Activated CD8-positive, alpha-beta memory T cell treated with anti-CD3 and anti-CD28 coated beads, Interleukin-2, amount 50 U/mL, for 4 hours (primary cell): ENCODE results near the gene RAPGEF1.

Source experiments
- DNase-seq: peaks from one replicate; pipeline ENCODE4 v3.0.0-alpha.2; 2020

RAPGEF1 gene

DNA sequence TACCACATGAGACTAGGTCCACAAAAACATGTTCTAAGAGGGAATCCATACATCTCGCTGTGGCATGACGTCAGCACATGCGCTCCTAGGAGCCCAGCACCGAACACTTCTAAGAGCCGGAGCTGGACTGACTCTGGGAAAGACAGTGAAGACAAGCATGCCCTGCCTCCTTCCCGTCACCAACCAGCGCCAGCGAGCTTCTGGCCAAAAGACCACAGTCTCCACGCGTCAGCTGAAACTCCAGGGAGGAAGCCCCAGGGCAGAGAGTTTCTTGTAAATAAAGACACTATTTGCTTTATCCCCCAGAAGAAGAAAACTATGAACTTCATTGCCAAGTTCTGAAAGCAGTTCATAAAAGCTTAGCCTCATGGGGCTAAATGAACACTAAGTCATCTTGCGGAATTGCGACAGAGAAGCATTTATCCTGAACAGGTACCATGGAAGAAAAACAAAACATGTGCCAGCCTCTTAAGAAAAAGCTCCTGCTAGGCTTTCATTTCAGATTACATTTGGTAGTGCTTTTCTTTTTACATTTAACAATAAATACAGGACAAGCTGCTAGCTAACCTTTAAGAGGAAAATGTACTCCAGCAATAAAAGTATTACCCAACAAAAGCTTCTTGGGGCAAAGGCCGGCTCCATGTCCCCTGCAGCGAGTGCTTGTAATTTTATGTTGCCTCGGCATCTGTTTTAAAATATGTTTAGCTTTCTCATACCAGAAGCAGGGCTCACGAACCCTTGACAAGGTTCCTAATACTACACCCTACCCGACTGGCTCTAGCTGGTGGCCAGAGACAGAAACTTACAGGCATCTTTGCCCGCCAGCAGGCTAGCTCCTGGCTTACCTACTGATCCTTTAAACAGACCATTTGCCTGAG is 98.0 kb downstream of the RAPGEF1 start:
- no peak for DNase-seq

DNA sequence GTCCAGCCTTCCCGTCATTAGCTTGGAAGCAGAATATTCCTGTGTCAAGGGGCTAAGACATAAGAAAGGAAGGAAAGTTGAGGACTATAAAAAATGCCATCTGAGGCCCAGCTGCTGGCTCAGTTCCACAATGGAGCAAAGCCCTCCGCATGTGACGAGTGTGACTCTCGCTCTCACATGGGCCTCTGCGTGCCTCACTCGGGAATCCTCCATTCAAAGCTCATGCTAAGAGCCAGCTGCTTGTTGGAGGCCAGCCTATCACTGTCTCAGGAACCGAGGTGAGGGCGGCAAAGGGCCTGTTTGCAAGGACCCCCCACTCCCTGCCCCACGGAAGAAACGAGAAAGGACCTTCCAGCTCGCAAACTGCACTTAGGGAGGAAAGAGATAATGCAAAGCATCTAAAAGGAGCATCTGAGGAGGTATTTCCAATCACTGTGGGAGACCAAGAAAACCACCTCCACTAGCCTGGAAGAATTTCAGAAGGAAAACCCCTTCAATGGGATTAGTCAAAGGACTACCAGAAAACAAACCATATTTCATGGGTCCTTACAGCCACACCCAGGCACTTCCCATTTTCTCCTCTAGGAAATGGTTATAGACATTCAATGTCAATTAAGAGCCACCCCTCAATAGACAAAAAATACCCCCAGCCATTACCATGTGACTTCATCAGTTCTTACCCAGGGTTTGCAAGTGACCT is 99.3 kb downstream of the RAPGEF1 start:
- no peak for DNase-seq

DNA sequence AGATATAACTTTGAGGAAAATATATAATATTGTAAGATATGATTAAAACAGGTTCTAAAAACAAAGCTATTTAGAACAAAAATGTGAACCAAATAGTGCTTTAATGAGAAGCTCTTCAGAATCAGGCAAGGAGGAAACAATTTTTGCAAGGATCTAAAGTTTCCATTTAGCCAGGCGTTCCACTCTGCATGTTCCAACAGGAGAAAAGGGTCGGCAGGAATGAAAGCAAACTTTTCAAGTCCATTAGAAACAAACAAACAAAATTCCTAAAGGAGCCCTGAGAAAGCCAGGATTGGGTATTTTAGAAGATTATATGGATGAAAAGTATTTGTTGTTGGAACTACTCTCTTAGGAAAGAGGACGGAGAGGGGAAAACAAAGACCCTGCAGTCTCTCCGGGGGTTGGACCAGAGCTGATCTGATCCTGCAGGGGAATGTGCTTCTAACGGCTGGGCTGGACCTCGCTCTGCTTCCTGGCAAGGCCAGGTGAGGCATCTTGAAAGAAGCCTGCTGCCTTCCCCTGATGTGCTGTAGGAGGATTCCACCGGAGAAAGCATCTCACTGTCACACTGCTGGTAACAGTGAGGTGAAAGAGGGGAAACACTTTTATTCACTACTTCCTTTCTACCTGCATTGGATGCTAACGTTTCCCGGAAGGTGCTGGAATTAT is 100.0 kb downstream of the RAPGEF1 start:
- no peak for DNase-seq

DNA sequence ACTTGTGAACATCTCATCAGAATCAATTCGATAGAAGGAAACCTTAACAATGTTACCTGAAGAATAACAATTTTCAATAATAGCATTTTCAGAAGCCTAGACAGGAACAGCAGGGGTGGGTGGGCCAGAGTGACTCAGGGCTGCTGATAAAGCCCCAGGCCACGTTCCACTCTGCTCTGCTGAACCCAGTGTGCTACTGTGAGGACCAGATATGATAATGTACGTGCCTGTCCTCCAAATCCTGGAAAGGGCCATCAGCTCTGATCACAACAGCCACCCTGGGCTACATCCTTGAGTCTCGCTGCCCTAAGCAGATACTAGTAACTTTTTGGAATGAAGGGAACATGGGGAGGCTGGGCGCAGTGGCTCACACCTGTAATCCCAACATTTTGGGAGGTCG is 103.3 kb downstream of the RAPGEF1 start:
- no peak for DNase-seq

DNA sequence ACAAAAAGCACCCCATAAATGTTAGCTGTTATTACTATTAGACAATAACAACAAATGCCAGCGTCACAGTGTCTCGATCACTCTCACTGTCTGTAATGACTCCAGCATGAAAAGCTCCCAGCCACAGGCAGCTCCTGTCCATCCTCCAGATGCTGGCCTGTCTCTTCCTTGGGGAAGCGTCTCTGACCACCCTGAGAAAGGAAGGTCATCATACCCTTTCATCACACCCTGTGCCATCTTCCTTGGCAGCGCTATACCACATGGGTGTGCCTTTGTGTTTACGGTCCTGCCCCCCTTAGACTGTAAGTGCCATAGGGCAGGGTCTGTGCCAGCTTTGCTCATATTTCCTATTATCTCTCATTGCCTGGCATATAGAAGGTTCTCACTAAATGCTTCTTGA is 104.0 kb downstream of the RAPGEF1 start:
- DNase-seq, result no peak

DNA sequence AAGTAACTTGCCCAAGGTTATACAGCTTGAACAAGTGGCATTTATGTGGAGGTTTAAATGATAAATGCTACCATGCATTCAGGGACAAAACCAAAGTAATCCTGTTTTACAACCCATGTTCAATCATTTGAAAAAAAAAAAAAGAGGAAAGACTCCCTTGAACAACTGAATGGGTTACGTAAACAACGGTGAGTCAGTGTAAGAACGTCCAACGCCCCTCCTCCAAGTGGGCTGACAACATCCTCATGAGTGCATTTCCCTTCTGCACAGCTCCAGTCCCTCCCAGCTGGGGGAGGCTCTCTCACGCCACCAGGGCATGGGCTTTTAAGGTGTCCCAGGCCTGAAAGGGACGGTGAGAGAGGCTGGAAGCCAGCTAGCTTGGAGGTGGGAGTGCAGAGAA is 104.6 kb downstream of the RAPGEF1 start:
- peak; percentile 74 for DNase-seq

DNA sequence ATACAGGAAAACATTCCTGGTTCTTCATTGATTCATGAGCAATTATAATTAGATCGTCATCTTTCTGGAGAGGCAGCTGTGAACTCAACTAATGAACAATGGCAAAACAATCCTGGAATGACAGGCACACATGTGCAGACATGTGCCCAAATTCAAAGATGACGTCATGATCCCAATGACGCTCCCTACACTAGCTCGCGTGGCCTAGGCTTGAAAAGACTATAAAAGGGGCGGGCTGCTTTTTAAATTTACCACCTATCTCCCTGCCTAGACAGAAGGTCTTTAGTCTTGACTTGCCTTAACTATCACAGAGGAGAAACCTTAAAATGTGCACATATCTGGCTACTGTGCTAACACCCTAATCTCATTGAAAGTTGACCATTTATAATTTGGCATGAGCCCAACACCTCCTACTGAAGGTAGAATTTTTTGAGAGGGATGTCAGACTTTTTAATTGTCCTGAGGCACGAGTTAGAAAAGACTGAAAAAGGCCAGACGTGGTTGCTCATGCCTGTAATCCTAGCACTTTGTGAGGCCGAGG is 106.3 kb downstream of the RAPGEF1 start:
- no peak for DNase-seq

DNA sequence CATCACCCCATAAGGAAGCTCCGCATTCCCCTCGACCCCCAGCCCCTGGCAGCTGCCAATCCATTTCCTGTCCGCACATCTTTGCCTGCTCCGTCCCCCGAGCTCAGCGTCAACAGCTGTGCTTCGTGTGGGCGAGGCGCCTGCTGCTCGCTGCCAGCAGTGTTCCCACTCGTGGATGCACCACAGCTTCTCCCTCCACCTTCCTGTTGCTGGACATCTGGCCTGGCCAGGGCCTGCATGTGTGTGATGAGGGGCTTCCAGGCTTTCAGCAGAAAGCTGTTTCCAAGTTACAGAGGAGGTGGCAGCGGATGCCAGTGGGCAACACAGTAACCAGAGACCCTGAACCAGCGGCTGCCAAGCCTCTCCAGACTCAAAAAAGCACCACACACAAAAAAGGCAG is 108.6 kb downstream of the RAPGEF1 start:
- no peak for DNase-seq

DNA sequence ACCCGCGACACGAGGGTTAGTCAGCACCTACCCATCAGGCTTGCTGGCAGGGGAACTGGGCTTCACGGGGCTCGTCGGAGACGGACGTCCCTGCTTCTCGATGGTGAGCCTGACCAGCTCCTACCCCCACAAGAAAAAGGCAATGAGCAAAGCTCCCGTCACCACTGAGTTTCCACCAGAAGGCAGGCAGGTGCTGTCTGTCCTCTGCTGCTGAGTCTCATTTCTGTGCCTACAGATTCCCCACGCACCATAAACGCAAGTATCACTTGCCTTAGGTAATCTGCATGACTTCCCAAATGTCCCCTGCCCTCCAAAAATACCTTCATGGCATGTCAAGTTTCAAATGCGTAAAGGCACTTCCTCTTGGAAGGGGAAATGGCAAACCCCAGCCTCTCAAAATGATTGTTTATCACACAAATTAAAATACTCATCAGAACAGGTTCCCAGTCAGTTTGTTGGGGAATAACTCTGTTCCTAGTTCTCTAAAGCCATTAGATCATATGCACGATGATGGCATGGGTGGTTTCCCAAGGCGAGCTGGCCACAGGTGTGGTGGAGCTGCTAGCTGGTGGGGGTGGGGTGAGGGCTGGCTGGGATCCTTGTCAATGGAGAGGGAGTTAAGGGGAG is 109.6 kb downstream of the RAPGEF1 start:
- DNase-seq, result no peak

DNA sequence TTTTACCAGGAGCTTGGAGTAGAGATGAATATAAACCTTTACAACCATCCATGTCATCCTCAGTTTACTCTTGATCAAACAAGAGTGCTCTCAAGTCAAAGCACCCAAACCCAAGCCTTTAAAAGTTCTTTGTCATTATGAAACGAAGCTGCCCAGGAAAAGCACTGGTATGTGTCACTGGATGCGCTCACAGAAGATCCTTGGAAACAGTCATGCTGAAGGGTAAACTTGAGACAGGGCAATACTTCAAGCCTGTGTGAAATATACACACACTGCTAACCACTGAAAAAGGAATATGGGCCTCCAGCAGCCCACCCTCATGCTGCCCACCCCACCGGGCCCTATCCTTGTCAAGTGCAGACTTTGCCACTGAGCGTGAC is 110.1 kb downstream of the RAPGEF1 start:
- DNase-seq, result no peak

DNA sequence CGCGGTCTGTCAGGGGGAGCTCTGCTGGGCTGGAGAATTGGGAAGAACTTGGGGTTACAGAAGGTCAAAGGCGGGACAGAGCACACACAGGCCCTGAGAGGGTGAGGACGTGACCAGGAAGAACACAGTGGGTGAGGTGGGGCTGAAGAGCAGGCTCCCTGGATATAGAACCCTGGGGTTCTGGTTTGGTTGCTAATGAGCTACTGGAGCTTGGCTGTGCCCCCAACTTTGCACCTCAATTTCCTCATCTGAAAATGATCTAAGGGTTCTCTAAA is 110.7 kb downstream of the RAPGEF1 start:
- no peak for DNase-seq

DNA sequence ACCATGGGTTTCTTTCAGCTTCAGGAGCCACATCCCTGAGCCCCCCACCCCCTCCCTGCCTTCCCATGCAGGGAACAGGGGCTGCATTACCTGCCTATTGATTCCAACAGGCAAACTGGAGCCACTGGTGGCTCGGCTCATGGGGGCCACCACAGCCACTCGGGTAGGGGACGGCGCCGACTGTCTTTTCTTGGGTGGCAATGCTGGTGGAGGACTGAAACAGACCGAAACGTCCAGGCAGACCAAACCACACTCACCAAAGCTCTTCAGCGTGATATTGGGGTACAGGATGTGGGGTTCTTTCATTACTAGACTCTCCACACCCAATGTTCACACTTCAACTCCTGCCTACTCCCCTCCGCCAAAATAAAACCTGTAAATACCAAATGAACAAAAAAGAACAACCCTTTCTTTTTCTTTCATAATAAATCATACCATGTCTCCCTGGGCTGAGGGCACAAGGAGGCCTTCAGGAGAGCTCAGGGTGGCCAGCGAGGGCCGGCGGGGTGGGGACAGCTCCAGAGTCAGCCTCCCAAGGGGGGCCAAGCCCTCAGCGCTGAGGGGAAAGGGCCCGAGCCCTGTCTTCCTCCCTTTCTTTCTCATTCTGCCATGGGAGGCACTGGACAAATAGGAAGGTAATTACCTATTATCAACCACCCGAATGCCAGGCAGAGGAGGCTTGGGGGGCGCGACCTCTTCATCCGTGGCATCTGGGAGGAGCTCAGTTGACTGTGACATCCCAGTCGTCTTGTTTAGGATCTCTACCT is 111.2 kb downstream of the RAPGEF1 start:
- no peak for DNase-seq

DNA sequence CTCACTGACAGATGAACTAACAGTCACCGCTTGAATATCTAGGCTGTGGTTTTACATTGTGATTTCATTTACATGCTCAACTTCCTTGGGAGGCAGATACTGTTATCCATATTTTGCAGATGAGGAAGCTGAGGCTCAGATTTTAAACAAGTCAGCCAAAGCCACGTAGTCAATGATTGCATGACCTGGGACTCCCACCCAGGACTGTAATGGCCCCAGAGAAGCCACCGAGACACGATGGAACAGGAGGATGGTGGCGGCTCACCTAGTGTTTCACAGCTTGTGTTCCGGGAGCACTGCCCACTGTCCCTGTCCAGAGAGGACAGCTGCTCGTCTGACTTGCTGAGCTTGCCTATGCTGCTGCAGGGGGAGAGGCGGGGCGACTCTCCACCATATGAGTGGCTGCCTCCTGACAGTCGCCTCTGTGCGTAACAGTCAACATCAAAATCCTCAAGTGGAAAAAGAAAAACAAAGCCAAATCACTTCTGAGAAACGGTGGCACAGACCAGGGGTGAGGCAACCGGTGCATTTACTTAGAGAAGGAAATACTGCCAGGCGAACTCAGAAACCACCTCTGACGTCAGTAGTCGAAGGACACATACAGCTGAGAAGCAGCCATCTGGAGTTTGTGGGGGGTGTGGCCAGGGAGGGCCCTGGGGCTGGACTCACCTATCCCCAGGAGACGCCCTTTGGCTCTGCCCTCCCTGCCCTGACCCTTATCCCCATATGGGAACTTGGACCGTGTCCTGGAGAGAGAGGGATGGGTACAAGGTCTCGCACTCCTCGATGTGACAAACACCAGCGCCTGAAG is 112.0 kb downstream of the RAPGEF1 start:
- DNase-seq, result peak; percentile 64

DNA sequence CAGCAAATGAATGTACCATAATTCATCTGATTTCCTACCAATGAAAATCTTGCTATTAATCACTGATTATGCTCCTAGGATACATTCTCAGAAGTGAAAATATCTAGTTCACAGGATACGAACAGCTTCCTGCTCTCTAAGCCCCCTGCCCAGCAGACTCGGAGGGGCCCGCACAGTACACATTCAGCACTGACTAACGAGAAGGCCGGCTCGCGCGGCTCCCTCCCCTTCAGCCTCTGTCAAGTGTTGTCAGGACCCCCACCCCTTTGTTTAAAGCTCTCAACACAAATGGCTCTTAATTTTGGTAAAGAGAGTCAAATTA is 112.6 kb downstream of the RAPGEF1 start:
- no peak for DNase-seq

DNA sequence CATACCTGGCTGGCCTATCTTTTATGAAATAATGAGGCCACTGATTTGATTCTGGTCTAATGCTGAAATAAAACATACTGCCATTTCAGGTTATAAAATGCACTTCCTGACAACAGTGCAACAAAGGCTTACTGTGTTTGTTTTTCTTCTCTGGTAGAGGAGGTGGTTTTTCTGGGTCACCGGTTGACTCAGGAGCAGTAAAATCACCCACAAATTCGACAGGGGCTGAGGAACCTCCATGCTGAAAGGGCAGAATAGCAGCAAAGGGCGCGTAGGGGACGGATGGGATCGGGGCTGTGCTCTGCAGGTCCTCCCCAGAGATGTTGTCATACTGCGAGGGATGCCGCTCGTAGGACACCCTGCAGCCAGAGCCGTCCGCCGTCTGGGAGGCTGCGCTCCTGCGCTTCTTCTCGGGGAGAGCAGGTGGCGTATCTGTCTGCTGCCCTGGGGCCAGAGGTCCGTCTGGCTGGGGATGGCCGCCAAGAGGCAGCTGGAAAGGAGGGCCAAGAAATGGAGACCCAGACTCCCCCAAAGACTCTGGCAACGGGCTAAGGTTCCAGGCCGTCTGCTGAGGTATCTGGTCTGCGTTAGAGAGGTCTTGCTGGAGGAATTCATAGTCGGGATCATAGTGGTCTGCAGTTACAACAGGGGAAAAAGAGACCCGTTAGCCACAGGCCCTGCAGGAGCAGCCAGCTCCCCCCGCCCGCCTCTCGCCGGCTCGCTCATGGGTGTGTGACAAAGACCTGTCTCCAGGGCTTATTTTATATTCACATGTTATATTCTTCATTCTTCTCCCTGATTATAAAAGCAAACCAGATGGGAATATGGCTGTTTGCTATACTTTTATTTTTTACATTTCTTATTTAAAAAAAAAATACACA is 113.8 kb downstream of the RAPGEF1 start:
- no peak for DNase-seq

DNA sequence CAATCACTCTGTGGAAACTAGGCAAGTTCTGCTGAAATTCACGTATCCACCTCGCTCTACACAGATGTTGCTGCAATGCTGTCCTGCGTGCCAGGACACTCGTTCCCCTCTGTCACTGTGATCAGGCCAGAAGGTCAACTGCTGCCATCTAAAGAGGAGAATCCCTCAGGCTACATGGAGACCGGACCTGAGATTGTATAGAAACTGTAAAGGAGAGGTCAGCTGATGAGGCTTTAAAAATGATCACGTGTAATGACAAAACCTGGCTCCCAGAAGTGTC is 114.4 kb downstream of the RAPGEF1 start:
- DNase-seq, result no peak

DNA sequence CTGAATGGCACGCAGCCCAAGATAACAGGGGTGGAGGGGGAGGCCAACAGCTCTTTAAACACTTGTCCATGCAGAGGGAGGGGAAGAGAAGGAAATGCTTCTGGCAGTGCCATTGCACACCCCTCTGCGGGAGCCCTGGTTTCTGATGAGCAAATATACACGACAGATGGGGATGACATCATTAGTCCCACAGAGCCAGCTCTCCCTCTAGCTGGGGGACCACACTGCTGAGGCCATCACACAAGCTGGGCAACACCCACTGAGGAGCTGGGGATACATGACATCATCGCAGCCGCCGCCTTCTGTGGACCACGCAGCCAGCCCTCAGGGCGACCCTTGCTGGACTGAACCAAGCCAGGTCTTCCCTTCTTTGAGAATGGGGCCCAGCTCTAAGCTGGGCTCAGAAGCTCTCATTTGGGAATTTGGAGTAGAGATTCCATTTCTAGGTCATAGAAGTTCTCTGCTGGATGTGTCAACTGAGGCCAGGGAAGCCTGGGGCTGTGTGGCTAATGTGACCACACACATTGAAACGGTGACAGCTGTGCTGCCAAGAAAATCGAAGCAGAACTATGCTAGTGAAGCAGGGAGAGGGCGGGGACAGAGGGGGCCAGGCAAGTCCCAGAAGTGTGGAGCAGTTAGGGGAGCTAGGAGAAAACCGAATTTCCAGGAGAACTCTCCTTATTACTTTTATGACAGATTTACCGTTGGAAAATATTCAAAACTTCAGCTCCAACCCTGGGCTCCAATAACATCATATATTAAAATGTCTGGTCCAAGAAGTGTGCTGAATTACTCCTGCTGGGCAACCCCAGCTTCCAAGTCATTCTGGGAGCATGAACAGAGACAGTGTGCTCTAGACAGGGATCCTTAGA is 115.0 kb downstream of the RAPGEF1 start:
- DNase-seq, result no peak

DNA sequence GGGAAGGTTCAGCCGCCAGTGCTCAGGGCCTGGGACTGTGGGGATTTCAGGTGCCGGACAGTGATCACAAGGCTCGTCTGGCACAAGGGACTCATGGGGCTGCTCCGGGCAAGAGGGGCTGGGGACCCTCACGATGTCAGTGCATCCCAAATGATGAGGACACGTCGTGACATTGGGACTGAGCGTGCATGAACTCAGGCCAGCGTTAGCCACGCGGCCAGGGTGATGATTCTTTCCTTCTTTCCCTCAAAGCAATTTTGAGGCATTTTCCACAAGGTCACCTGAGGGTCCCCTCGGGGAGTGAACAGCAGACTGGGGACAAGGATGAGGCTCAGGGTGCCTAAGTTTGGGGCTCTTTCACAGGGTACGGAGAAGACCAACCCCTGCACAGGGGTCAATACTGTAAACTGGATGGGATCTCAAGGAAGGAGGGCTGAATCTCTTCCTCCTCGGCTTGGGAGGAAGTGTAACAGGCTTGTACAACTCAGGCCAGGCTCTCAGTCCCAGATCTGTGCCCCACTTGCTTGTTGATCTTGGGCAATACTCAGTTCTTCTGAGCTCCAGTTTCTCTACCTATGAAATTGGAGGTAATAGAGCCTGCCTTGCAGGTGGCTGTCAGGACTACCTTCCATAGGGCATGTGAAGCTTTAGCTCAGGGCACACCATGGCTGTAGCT is 116.1 kb downstream of the RAPGEF1 start:
- DNase-seq, result no peak

DNA sequence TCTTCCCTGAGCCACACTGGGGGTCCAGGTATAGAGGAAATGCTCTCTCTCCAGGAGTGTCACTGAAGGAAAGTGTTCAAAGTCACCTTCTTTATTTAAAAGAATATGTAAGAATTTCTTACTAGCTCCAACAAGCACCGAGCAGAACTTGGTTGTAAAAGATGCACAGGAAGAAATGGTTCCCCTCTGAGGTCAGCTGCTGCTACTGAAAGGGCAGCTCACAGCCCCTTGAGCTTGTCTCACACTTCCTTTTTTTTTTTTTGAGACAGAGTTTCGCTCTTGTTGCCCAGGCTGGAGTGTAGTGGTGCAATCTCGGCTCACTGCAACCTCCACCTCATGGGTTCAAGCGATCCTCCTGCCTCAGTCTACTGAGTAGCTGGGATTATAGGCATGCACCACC is 117.4 kb downstream of the RAPGEF1 start:
- no peak for DNase-seq
